ENCODE data around the gene CARM1. TPM values are rescaled to one million over a fixed set of nuclear protein-coding genes. Genes with fewer than 3 reads are reported as not detected.
A peak's percentile ranks its signal among the peaks of the same experiment; 100 is the strongest.

The CARM1 gene
- total and polyA plus RNA-seq, 8 donors, result 13.0 to 24.7 (median 16.6) TPM

DNA sequence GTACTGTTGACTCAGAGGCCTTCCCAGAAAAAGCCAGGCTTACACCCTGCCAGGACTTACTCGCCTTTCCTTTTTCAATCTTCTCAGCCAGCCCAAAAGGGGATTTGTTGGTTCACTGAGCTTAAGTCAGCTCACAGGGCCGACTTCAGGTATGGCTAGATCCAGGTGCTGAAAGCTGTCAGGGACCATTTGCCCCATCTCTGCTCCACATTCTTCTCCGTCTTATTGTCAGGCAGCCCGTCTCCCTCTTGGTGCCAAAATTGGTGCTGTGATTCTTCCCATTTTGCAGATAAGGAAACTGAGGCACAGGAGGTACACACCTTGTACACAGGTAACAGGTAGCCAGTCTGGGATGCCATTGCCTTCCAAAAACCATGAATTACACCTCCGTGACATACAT, 20.7 kb upstream of the CARM1 start:
- intact Hi-C loops (cut with DNase I), result no loop called here
- FAIRE-seq, result no peak
- TF ChIP-seq, protein P1, sequence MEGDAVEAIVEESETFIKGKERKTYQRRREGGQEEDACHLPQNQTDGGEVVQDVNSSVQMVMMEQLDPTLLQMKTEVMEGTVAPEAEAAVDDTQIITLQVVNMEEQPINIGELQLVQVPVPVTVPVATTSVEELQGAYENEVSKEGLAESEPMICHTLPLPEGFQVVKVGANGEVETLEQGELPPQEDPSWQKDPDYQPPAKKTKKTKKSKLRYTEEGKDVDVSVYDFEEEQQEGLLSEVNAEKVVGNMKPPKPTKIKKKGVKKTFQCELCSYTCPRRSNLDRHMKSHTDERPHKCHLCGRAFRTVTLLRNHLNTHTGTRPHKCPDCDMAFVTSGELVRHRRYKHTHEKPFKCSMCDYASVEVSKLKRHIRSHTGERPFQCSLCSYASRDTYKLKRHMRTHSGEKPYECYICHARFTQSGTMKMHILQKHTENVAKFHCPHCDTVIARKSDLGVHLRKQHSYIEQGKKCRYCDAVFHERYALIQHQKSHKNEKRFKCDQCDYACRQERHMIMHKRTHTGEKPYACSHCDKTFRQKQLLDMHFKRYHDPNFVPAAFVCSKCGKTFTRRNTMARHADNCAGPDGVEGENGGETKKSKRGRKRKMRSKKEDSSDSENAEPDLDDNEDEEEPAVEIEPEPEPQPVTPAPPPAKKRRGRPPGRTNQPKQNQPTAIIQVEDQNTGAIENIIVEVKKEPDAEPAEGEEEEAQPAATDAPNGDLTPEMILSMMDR (IDR thresholded peaks at IDR 0.05), result no peak

DNA sequence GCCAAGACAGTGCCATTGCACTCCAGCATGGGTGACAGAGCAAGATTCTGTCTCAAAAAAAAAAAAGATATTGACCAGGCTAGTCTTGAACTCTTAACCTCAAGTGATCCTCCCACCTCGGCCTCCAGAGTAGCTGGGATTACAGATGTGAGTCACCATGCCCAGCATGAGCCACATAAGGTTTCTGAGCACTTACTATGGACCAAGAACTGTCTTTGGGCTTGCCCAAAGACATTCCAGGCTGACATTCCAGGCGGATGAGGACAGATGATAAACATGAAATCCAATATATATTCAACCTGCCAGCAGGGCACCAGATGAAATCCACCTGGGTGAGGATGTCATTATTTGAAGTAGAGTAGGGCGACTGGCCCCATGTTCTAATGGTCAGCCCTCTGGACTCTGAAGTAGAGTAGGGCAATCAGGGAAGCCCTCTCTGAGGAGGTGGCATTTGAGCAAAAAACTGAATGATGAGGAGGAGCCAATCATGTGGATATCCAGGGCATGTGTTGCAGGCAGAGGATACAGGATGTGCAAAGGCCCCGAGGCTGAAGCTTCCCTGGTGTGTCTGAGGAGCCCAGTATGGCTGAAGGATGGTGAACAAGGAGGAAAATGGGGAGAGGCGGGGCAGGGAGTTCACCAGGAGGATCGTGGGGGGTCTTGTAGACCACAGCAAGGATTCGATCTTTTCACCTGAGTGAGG, 19.1 kb upstream of the CARM1 start:
- Histone ChIP-seq H3K4me3 (no peak overlapping the region), H3K36me3 (no peaks in the 10 kb centered on the region), H3K4me1 (no peaks in the 10 kb centered on the region), H3K9me3 (no peaks in the 10 kb centered on the region), H3K27ac (no peak overlapping the region), H3K27me3 (no peaks in the 10 kb centered on the region)
- 79 to 88% methylated on average over 7 of the region's 7 CpGs for WGBS, 2 donors
- intact Hi-C loops (cut with DNase I), result no loop called here
- DNase-seq (peak in 1 of 6 donors; percentile 1), ATAC-seq (no peak), FAIRE-seq (no peak)
- TF ChIP-seq, protein P1 (IDR thresholded peaks at IDR 0.05), result no peak

More for the DNA sequence above, 20.7 kb upstream of the CARM1 start:
- Histone ChIP-seq H3K27me3 (no peaks in the 10 kb centered on the region), H3K9me3 (no peaks in the 10 kb centered on the region), H3K27ac (no peak overlapping the region), H3K4me3 (no peak overlapping the region), H3K36me3 (no peaks in the 10 kb centered on the region), H3K4me1 (no peaks in the 10 kb centered on the region)
- ATAC-seq (no peak), DNase-seq (no peak)
- WGBS, 2 donors, result 82 to 92% methylated on average over 5 of the region's 5 CpGs

DNA sequence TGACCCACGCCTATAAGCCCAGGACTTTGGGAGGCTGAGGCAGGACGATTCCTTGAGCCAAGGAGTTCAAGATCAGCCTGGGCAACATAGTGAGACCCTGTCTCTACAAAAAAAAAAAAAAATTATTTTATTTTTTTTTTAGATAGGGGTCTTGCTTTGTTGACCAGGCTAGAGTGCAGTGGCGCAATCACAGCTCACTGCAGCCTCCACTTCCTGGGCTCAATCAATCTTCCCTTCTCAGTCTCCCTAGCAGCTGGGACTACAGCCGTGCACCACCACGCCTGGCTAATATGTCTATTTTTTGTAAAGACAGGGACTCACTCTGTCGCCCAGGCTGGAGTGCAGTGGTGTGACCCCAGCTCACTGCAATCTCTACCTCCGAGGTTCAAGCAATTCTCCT, 18.4 kb upstream of the CARM1 start:
- WGBS, 2 donors, result 75 to 80% methylated on average over 7 of the region's 7 CpGs
- no peaks in the 10 kb centered on the region for H3K9me3 ChIP-seq
- no peak overlapping the region for H3K4me3 ChIP-seq
- DNase-seq (no peak), ATAC-seq (no peak), FAIRE-seq (no peak)
- no peak overlapping the region for H3K27ac ChIP-seq
- intact Hi-C loops (cut with DNase I), result no loop called here
- no peaks in the 10 kb centered on the region for H3K36me3 ChIP-seq
- H3K27me3 ChIP-seq, result no peaks in the 10 kb centered on the region
- no peaks in the 10 kb centered on the region for H3K4me1 ChIP-seq
- TF ChIP-seq, protein P1 (IDR thresholded peaks at IDR 0.05), result no peak

DNA sequence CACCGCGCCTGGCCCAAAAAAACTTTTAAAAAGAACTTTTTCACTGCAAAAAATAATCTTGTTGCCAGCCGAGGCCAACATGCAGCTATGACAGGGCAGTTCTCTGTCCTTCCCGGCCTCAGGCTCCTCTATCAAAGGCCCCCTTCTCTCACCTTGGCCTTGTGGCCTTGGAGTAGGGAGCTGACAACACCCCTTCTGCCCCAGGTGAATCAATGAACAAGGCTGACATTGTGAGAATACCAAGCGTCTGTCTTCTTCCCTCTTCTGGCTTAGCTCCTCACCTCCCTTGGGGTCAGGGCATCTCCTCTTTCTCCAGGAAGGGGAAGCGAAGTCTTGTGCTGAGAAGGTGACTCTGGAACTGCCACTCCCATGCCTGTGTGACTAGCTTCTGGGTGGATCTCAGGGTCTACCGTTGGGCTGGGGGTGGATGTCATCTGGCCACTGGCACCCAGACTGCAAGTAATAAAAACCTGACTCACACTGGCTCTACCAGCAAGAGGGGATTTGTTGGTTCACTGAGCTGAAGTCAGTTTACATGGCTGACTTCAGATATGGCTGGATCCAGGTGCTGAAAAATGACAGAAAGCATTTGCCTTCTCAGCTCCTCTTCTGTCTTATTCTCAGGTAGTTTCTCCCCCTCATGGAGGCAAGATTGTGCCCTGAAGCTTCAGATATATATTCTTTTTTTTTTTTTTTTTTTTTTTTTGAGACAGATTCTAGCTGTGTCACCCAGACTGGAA, 16.8 kb upstream of the CARM1 start:
- no peak overlapping the region for H3K27ac ChIP-seq
- no peaks in the 10 kb centered on the region for H3K9me3 ChIP-seq
- no peak for FAIRE-seq
- no peaks in the 10 kb centered on the region for H3K36me3 ChIP-seq
- no peak overlapping the region for H3K4me3 ChIP-seq
- no peaks in the 10 kb centered on the region for H3K4me1 ChIP-seq
- DNase-seq, result no peak
- intact Hi-C loops (cut with DNase I), result no loop called here
- no peak for ATAC-seq
- no peaks in the 10 kb centered on the region for H3K27me3 ChIP-seq
- TF ChIP-seq, protein P1 (IDR thresholded peaks at IDR 0.05), result no peak
- 63 to 64% methylated on average over 7 of the region's 7 CpGs for WGBS, 2 donors
